HepG2 (cell line): Measurements from ENCODE around the gene MXRA8. TPM values are rescaled to one million over a fixed set of nuclear protein-coding genes. Genes with fewer than 3 reads are reported as not detected.
A peak's percentile ranks its signal among the peaks of the same experiment; 100 is the strongest.

ENCODE experiments used
- ELF3 ChIP-seq: IDR thresholded peaks from 2 replicates; pipeline ENCODE4 v1.6.1; 2016; ENCODE audit warnings: missing genetic modification reagents, missing compliant biosample characterization
- FOSL2 ChIP-seq: sonication (generic); formaldehyde crosslinking; IDR thresholded peaks from 2 replicates; pipeline ENCODE4 v1.4.0; 2020; ENCODE audit warnings: missing genetic modification reagents
- HES4 ChIP-seq: sonication (generic); formaldehyde crosslinking; IDR thresholded peaks from 2 replicates; pipeline ENCODE4 v1.9.0; 2021; ENCODE audit warnings: mild to moderate bottlenecking, missing genetic modification reagents, borderline replicate concordance
- PHF21A ChIP-seq: sonication (generic); formaldehyde crosslinking; IDR thresholded peaks from 2 replicates; pipeline ENCODE4 v1.5.0; 2020; ENCODE audit warnings: mild to moderate bottlenecking, missing genetic modification reagents
- ZMYM4 ChIP-seq: sonication (generic); formaldehyde crosslinking; IDR thresholded peaks from 2 replicates; pipeline ENCODE4 v1.8.1; 2023; ENCODE audit warnings: mild to moderate bottlenecking, missing genetic modification reagents
- ZNF207 ChIP-seq: fragments of 450-650 bp; IDR thresholded peaks from 2 replicates; pipeline ENCODE4 v1.6.1; 2016; ENCODE audit warnings: antibody characterized with exemption, borderline replicate concordance
- ZNF468 ChIP-seq: sonication (generic); formaldehyde crosslinking; IDR thresholded peaks from 2 replicates; pipeline ENCODE4 v1.8.0; 2022; ENCODE audit warnings: mild to moderate bottlenecking, moderate library complexity, missing genetic modification reagents
- polyA plus RNA-seq, 8 experiments: library from polyadenylated mRNA; depleted of rRNA in 3 of 8; stranded (reverse) in 7 of 8; unstranded in 1 of 8; fragments of >200 nt; fragmentation: Illumina TruSeq in 4 of 8; extraction: Trizol in 4 of 8; gene quantifications; 2 replicates each; pipeline versions ENCODE4 v1.2.1 to v1.2.3, GENCODE V29; 2011 to 2016; ENCODE audit warnings: low read depth in 4 of 8, missing spikeins in 1 of 8, mixed read lengths in 1 of 8; ENCODE audit not compliant: insufficient read depth in 1 of 8
- total RNA-seq, 5 experiments: library from RNA; depleted of rRNA; stranded (reverse); fragments of >200 nt; fragmentation: Illumina TruSeq; extraction: Trizol; gene quantifications; 2 replicates each; pipeline ENCODE4 v1.2.3, GENCODE V29; 2016; ENCODE audit warnings: low read depth in 1 of 5
- TF ChIP-seq, protein P1 (sequence below), 2 experiments: fragments of 450-650 bp in 1 of 2; sonication (generic) in 1 of 2; formaldehyde crosslinking; IDR thresholded peaks; 2 replicates each; pipeline versions ENCODE4 v1.5.0 to v1.8.0; 2020 to 2022; ENCODE audit warnings: mild to moderate bottlenecking in 1 of 2, missing genetic modification reagents in 1 of 2
- TF ChIP-seq, protein P2 (sequence below): sonication (generic); formaldehyde crosslinking; IDR thresholded peaks from 2 replicates; pipeline ENCODE4 v1.4.0; 2020; ENCODE audit warnings: missing genetic modification reagents
- TF ChIP-seq, protein P3 (sequence below): sonication (generic); formaldehyde crosslinking; IDR thresholded peaks from 2 replicates; pipeline ENCODE4 v1.8.1; 2023; ENCODE audit warnings: mild to moderate bottlenecking, missing genetic modification reagents, borderline replicate concordance
- TF ChIP-seq, protein P4 (sequence below): sonication (generic); formaldehyde crosslinking; IDR thresholded peaks from 2 replicates; pipeline ENCODE4 v1.4.0; 2020; ENCODE audit warnings: mild to moderate bottlenecking, missing genetic modification reagents
- TF ChIP-seq, protein P5 (sequence below): sonication (generic); formaldehyde crosslinking; IDR thresholded peaks from 2 replicates; pipeline ENCODE4 v1.9.0; 2021; ENCODE audit warnings: missing genetic modification reagents, borderline replicate concordance

Gene MXRA8
- total and polyA plus RNA-seq, 2 of the 13 experiments (the other 11 are each of a cell fraction or from before 2014, with no cell fraction given) = 19.8 to 44.8 TPM

DNA sequence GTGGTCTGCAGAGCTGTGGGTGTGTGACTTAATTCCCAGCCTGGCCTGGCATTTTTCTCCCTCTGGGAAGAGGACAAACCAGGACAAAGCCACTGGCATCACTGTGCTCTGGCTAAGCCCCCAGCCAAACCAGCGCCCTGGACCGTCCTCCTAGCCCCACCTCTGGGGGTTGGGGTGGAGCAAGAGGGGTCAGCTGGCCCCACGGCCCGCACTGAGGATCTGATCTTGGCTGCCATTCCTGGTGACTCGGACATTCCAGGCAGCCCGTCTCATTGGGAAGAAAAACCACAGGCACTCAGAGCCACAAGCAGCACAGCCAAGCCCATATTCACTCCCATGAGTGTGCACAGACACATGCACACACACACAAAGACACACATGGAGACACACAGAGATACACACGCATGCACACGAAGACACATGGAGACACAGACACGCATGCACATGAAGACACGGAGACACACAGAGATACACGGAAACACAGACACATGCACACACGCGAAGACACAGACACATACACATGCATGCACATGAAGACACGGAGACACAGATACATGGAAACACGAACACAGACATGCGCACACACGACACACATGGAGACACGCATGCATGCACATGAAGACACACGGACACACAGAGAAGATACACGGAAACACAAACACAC lies 2.3 kb upstream of the MXRA8 start (continued):
- TF ChIP-seq, protein P1, sequence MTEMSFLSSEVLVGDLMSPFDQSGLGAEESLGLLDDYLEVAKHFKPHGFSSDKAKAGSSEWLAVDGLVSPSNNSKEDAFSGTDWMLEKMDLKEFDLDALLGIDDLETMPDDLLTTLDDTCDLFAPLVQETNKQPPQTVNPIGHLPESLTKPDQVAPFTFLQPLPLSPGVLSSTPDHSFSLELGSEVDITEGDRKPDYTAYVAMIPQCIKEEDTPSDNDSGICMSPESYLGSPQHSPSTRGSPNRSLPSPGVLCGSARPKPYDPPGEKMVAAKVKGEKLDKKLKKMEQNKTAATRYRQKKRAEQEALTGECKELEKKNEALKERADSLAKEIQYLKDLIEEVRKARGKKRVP (CRISPR knock-in tag; IDR thresholded peaks at IDR 0.05) = no peak
- TF ChIP-seq, protein P2, sequence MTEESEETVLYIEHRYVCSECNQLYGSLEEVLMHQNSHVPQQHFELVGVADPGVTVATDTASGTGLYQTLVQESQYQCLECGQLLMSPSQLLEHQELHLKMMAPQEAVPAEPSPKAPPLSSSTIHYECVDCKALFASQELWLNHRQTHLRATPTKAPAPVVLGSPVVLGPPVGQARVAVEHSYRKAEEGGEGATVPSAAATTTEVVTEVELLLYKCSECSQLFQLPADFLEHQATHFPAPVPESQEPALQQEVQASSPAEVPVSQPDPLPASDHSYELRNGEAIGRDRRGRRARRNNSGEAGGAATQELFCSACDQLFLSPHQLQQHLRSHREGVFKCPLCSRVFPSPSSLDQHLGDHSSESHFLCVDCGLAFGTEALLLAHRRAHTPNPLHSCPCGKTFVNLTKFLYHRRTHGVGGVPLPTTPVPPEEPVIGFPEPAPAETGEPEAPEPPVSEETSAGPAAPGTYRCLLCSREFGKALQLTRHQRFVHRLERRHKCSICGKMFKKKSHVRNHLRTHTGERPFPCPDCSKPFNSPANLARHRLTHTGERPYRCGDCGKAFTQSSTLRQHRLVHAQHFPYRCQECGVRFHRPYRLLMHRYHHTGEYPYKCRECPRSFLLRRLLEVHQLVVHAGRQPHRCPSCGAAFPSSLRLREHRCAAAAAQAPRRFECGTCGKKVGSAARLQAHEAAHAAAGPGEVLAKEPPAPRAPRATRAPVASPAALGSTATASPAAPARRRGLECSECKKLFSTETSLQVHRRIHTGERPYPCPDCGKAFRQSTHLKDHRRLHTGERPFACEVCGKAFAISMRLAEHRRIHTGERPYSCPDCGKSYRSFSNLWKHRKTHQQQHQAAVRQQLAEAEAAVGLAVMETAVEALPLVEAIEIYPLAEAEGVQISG (CRISPR knock-in tag) = 0 out of 2 replicates have a peak, but pooled peaks have one; percentile 22
- TF ChIP-seq HES4 (no peak; the same call in 1 of the 2 replicates), ZMYM4 (no peak), ZNF207 (0 out of 2 replicates have a peak, but pooled peaks have one; percentile 29), ZNF468 (CRISPR knock-in tag) (0 out of 2 replicates have a peak, but pooled peaks have one; percentile 66), FOSL2 (CRISPR knock-in tag) (0 out of 2 replicates have a peak, but pooled peaks have one; percentile 29), PHF21A (0 out of 2 replicates have a peak, but pooled peaks have one; percentile 4), ELF3 (no peak)
- TF ChIP-seq, protein P3, sequence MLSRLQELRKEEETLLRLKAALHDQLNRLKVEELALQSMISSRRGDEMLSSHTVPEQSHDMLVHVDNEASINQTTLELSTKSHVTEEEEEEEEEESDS (CRISPR knock-in tag) = no peak
- TF ChIP-seq, protein P4, sequence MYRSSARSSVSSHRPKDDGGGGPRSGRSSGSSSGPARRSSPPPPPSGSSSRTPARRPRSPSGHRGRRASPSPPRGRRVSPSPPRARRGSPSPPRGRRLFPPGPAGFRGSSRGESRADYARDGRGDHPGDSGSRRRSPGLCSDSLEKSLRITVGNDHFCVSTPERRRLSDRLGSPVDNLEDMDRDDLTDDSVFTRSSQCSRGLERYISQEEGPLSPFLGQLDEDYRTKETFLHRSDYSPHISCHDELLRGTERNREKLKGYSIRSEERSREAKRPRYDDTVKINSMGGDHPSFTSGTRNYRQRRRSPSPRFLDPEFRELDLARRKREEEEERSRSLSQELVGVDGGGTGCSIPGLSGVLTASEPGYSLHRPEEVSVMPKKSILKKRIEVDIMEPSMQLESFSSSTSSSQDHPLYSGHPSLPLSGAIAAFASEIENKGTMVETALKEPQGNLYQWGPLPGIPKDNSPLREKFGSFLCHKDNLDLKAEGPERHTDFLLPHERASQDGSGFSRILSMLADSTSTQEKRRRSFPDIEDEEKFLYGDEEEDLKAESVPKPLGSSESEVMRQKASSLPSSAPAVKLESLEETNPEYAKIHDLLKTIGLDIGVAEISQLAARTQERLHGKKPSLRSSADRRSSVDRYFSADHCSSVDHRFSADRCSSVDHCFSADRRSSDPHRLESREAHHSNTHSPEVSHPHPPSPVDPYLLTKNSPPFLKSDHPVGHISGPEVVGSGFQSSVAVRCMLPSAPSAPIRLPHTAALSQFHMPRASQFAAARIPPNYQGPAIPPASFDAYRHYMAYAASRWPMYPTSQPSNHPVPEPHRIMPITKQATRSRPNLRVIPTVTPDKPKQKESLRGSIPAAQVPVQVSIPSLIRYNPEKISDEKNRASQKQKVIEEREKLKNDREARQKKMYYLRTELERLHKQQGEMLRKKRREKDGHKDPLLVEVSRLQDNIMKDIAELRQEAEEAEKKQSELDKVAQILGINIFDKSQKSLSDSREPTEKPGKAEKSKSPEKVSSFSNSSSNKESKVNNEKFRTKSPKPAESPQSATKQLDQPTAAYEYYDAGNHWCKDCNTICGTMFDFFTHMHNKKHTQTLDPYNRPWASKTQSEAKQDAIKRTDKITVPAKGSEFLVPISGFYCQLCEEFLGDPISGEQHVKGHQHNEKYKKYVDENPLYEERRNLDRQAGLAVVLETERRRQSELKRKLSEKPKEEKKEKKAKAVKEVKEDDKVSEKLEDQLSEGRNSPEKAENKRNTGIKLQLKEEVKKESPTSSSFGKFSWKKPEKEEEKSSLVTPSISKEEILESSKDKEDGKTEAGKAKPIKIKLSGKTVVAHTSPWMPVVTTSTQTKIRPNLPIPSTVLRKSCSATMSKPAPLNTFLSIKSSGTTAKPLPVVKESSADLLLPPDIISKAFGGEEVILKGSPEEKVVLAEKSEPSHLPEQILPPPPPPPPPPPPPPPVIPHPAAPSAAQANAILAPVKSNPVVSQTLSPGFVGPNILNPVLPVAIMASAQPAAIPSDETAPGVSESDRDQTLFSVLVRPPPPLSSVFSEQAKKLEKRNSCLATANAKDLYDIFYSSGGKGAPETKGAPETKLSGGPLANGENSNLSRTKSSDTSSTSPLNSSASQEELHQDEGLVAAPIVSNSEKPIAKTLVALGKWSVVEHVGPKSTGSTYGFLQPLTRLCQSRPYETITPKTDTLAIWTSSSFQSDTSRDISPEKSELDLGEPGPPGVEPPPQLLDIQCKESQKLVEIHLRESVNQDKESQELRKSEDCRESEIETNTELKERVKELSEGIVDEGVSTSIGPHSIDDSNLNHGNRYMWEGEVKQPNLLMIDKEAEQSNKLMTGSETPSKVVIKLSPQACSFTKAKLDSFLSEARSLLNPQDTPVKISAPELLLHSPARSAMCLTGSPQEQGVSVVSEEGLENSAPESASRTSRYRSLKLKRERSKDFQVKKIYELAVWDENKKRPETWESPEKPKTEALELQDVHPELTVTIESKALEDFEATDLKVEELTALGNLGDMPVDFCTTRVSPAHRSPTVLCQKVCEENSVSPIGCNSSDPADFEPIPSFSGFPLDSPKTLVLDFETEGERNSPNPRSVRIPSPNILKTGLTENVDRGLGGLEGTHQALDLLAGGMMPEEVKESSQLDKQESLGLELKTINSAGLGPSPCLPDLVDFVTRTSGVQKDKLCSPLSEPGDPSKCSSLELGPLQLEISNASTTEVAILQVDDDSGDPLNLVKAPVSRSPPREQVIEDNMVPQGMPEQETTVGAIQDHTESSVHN (CRISPR knock-in tag) = no peak
- TF ChIP-seq, protein P5, sequence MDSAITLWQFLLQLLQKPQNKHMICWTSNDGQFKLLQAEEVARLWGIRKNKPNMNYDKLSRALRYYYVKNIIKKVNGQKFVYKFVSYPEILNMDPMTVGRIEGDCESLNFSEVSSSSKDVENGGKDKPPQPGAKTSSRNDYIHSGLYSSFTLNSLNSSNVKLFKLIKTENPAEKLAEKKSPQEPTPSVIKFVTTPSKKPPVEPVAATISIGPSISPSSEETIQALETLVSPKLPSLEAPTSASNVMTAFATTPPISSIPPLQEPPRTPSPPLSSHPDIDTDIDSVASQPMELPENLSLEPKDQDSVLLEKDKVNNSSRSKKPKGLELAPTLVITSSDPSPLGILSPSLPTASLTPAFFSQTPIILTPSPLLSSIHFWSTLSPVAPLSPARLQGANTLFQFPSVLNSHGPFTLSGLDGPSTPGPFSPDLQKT (CRISPR knock-in tag) = no peak
